ENCODE results near the gene COL15A1.
A peak's percentile ranks its signal among the peaks of the same experiment; 100 is the strongest.

GRCh38 chr9:98974994-98975712 is 31.4 kb downstream of the COL15A1 start:
- TF ChIP-seq CTCF (IDR thresholded peaks at IDR 0.05): peak in 5 of 7 experiments; percentile 95 to 99 (median 97)
- TF ChIP-seq POLR2AphosphoS5 (IDR thresholded peaks at IDR 0.05): peak; percentile 23 to 70 (median 36)
- no peak for TF ChIP-seq POLR2A (IDR thresholded peaks at IDR 0.05)

Measured in stomach (tissue), 4 donors.